ENCODE results near the gene CR1L. TPM values are rescaled to one million over a fixed set of nuclear protein-coding genes. Genes with fewer than 3 reads are reported as not detected.

The CR1L gene
- total and polyA plus RNA-seq, 9 of the 15 experiments (the other 6 are each of a cell fraction or from before 2014, with no cell fraction given): 10.1 to 74.8 (median 34.3) TPM

DNA sequence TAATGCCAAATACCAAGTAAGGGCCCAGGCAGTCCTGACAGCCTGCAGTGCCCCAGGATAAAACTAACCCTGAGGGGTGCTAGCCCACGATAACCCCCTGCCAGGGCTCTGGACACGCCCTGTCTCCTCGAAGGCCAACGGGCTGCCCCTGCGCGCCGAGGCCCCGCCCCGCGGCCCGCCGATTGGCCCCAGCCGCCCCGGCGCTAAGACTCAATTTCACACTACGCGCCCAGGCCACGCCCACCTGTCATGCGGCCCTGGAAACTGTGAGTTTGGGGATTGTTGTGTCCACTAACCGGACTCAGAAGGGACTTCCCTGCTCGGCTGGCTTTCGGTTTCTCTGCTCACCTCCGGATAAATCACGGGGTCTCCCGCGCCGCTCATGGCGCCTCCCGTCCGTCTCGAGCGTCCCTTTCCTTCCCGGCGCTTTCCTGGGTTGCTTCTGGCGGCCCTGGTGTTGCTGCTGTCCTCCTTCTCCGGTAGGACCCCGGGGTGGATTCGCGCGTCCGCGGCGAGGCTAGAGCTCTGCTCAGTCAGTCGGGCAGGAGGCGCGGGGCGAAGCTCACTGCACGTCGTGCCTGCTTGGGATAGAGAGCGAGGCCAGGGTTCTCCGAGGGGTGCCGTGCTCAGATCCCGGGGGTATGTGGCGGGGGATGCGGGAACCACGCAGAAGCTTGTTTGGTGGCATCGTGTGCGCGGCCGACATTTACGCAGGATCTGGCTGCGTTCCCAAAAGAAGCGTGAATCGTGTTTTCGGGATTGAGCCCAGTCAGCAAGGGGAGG is at the start of gene CR1L (continued):
- TF ChIP-seq MAZ (CRISPR knock-in tag; conservative IDR thresholded peaks at IDR 0.05 in 1 of 2, IDR thresholded peaks at IDR 0.05 in 1 of 2): peak; percentile 56 to 58
- TF ChIP-seq GABPB1 (CRISPR knock-in tag; IDR thresholded peaks at IDR 0.05): peak; percentile 76
- TF ChIP-seq SMARCA4 (IDR thresholded peaks at IDR 0.05): 0 out of 2 replicates have a peak, but pooled peaks have one; percentile 9
- TF ChIP-seq, protein P1, sequence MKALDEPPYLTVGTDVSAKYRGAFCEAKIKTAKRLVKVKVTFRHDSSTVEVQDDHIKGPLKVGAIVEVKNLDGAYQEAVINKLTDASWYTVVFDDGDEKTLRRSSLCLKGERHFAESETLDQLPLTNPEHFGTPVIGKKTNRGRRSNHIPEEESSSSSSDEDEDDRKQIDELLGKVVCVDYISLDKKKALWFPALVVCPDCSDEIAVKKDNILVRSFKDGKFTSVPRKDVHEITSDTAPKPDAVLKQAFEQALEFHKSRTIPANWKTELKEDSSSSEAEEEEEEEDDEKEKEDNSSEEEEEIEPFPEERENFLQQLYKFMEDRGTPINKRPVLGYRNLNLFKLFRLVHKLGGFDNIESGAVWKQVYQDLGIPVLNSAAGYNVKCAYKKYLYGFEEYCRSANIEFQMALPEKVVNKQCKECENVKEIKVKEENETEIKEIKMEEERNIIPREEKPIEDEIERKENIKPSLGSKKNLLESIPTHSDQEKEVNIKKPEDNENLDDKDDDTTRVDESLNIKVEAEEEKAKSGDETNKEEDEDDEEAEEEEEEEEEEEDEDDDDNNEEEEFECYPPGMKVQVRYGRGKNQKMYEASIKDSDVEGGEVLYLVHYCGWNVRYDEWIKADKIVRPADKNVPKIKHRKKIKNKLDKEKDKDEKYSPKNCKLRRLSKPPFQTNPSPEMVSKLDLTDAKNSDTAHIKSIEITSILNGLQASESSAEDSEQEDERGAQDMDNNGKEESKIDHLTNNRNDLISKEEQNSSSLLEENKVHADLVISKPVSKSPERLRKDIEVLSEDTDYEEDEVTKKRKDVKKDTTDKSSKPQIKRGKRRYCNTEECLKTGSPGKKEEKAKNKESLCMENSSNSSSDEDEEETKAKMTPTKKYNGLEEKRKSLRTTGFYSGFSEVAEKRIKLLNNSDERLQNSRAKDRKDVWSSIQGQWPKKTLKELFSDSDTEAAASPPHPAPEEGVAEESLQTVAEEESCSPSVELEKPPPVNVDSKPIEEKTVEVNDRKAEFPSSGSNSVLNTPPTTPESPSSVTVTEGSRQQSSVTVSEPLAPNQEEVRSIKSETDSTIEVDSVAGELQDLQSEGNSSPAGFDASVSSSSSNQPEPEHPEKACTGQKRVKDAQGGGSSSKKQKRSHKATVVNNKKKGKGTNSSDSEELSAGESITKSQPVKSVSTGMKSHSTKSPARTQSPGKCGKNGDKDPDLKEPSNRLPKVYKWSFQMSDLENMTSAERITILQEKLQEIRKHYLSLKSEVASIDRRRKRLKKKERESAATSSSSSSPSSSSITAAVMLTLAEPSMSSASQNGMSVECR (CRISPR knock-in tag; IDR thresholded peaks at IDR 0.05): peak; percentile 96
- peak; percentile 25; the same call in 1 of the 2 replicates for TF ChIP-seq LARP7 (IDR thresholded peaks at IDR 0.05)
- TF ChIP-seq KDM5B (IDR thresholded peaks at IDR 0.05; ENCODE audit: insufficient replicate concordance, low read depth, low read length): peak; percentile 66
- TF ChIP-seq EP400 (IDR thresholded peaks at IDR 0.05): peak; percentile 56
- TF ChIP-seq, protein P2, sequence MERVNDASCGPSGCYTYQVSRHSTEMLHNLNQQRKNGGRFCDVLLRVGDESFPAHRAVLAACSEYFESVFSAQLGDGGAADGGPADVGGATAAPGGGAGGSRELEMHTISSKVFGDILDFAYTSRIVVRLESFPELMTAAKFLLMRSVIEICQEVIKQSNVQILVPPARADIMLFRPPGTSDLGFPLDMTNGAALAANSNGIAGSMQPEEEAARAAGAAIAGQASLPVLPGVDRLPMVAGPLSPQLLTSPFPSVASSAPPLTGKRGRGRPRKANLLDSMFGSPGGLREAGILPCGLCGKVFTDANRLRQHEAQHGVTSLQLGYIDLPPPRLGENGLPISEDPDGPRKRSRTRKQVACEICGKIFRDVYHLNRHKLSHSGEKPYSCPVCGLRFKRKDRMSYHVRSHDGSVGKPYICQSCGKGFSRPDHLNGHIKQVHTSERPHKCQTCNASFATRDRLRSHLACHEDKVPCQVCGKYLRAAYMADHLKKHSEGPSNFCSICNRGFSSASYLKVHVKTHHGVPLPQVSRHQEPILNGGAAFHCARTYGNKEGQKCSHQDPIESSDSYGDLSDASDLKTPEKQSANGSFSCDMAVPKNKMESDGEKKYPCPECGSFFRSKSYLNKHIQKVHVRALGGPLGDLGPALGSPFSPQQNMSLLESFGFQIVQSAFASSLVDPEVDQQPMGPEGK (CRISPR knock-in tag; IDR thresholded peaks at IDR 0.05; ENCODE audit: borderline replicate concordance): no peak
- TF ChIP-seq FOXK2 (conservative IDR thresholded peaks at IDR 0.05 in 1 of 2, IDR thresholded peaks at IDR 0.05 in 1 of 2; ENCODE audit: low read depth in 2 of 2): peak; percentile 57 to 73; a peak in 3 of 4 replicates
- TF ChIP-seq MLLT1 (IDR thresholded peaks at IDR 0.05): peak; percentile 66 to 75; a peak in 3 of 4 replicates
- TF ChIP-seq DNMT1 (IDR thresholded peaks at IDR 0.05): peak; percentile 16; the same call in 1 of the 2 replicates
- TF ChIP-seq, protein P3, sequence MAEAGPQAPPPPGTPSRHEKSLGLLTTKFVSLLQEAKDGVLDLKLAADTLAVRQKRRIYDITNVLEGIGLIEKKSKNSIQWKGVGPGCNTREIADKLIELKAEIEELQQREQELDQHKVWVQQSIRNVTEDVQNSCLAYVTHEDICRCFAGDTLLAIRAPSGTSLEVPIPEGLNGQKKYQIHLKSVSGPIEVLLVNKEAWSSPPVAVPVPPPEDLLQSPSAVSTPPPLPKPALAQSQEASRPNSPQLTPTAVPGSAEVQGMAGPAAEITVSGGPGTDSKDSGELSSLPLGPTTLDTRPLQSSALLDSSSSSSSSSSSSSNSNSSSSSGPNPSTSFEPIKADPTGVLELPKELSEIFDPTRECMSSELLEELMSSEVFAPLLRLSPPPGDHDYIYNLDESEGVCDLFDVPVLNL (CRISPR knock-in tag; IDR thresholded peaks at IDR 0.05; ENCODE audit: low read depth): peak; percentile 96
- TF ChIP-seq, protein P4, sequence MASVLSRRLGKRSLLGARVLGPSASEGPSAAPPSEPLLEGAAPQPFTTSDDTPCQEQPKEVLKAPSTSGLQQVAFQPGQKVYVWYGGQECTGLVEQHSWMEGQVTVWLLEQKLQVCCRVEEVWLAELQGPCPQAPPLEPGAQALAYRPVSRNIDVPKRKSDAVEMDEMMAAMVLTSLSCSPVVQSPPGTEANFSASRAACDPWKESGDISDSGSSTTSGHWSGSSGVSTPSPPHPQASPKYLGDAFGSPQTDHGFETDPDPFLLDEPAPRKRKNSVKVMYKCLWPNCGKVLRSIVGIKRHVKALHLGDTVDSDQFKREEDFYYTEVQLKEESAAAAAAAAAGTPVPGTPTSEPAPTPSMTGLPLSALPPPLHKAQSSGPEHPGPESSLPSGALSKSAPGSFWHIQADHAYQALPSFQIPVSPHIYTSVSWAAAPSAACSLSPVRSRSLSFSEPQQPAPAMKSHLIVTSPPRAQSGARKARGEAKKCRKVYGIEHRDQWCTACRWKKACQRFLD (CRISPR knock-in tag; IDR thresholded peaks at IDR 0.05): 0 out of 2 replicates have a peak, but pooled peaks have one; percentile 6

Data from K562 (cell line).